ENCODE measurements around the gene MBNL2. TPM values are rescaled to one million over a fixed set of nuclear protein-coding genes. Genes with fewer than 3 reads are reported as not detected.
A peak's percentile ranks its signal among the peaks of the same experiment; 100 is the strongest.

The MBNL2 gene
- total and polyA plus RNA-seq, 10 of the 15 experiments (the other 5 are each of a cell fraction or from before 2014, with no cell fraction given) = 1.6 to 9.7 (median 6.7) TPM

DNA sequence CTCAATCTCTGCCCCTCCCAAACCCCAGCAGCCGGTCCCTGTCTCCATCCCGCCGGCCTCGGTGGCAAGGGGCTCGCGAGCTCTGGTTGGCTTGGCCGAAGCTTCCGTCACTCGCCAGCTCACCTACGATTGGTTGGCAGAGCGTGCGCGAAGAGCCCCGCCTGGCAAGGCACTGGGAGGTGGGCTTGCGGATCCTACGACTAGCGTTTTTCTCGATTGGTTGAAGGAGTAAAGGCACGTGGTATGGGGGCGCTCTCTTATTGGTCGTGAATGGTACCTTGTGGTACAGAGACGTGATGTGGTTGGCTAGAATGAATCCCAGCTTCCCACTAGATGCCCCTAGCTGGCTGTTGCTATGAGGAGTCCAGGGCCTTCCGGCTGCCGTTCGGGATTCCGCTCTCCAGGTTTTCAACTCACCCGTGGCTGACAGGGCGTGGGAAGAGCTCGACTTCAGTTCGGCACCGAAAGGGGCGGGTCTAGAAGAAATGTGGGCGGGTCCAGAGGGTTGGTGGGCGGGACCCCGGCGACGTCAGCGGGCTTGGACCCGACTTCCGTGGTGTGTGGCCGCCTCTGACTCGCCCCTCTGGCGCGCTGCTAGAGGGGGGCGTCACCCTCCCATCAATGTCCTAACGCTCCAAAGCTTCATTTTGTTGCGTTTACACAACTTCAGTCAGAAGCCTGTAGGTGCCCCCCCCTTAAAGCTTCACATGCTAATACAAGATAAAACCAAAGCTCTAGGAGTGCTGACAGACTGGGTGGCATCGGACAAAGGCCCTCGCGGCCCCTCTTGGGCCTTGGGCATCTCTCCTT lies 211.0 kb downstream of the MBNL2 start (continued):
- TF ChIP-seq, protein P1, sequence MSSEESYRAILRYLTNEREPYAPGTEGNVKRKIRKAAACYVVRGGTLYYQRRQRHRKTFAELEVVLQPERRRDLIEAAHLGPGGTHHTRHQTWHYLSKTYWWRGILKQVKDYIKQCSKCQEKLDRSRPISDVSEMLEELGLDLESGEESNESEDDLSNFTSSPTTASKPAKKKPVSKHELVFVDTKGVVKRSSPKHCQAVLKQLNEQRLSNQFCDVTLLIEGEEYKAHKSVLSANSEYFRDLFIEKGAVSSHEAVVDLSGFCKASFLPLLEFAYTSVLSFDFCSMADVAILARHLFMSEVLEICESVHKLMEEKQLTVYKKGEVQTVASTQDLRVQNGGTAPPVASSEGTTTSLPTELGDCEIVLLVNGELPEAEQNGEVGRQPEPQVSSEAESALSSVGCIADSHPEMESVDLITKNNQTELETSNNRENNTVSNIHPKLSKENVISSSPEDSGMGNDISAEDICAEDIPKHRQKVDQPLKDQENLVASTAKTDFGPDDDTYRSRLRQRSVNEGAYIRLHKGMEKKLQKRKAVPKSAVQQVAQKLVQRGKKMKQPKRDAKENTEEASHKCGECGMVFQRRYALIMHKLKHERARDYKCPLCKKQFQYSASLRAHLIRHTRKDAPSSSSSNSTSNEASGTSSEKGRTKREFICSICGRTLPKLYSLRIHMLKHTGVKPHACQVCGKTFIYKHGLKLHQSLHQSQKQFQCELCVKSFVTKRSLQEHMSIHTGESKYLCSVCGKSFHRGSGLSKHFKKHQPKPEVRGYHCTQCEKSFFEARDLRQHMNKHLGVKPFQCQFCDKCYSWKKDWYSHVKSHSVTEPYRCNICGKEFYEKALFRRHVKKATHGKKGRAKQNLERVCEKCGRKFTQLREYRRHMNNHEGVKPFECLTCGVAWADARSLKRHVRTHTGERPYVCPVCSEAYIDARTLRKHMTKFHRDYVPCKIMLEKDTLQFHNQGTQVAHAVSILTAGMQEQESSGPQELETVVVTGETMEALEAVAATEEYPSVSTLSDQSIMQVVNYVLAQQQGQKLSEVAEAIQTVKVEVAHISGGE (CRISPR knock-in tag; IDR thresholded peaks at IDR 0.05) = no peak
- no peak for TF ChIP-seq RBBP5 (conservative IDR thresholded peaks at IDR 0.05)
- TF ChIP-seq, protein P2, sequence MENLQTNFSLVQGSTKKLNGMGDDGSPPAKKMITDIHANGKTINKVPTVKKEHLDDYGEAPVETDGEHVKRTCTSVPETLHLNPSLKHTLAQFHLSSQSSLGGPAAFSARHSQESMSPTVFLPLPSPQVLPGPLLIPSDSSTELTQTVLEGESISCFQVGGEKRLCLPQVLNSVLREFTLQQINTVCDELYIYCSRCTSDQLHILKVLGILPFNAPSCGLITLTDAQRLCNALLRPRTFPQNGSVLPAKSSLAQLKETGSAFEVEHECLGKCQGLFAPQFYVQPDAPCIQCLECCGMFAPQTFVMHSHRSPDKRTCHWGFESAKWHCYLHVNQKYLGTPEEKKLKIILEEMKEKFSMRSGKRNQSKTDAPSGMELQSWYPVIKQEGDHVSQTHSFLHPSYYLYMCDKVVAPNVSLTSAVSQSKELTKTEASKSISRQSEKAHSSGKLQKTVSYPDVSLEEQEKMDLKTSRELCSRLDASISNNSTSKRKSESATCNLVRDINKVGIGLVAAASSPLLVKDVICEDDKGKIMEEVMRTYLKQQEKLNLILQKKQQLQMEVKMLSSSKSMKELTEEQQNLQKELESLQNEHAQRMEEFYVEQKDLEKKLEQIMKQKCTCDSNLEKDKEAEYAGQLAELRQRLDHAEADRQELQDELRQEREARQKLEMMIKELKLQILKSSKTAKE (IDR thresholded peaks at IDR 0.05; ENCODE audit: low read depth, poor library complexity, severe bottlenecking) = peak; percentile 87
- peak; percentile 72; the same call in 1 of the 2 replicates for TF ChIP-seq SMARCA5 (IDR thresholded peaks at IDR 0.05)
- no peak for TF ChIP-seq MYC (IDR thresholded peaks at IDR 0.05; ENCODE audit: insufficient read depth, insufficient read length, insufficient replicate concordance, low read length, severe bottlenecking)
- peak in 1 of 2 experiments; percentile 58; a peak in 1 of 4 replicates for TF ChIP-seq SRF (IDR thresholded peaks at IDR 0.05; ENCODE audit: low read depth in 2 of 2, low read length in 2 of 2)
- TF ChIP-seq MXI1 (IDR thresholded peaks at IDR 0.05; ENCODE audit: low read depth, low read length) = peak; percentile 74
- peak; percentile 87 for TF ChIP-seq CHD2 (IDR thresholded peaks at IDR 0.05; ENCODE audit: borderline replicate concordance, low read depth, low read length)
- TF ChIP-seq NFXL1 (IDR thresholded peaks at IDR 0.05; ENCODE audit: borderline replicate concordance) = no peak
- TF ChIP-seq ATF7 (IDR thresholded peaks at IDR 0.05; ENCODE audit: low read depth) = peak; percentile 36; the same call in 1 of the 2 replicates
- no peak; the same call in 1 of the 2 replicates for TF ChIP-seq NFIC (IDR thresholded peaks at IDR 0.05; ENCODE audit: low read depth, low read length)
- peak; percentile 81 for TF ChIP-seq TCF12 (IDR thresholded peaks at IDR 0.05; ENCODE audit: low read depth, low read length)
- TF ChIP-seq MEF2A (IDR thresholded peaks at IDR 0.05; ENCODE audit: insufficient read depth, low read depth, low read length) = no peak
- TF ChIP-seq HDAC2 (IDR thresholded peaks at IDR 0.05) = no peak
- TF ChIP-seq GATAD2B (conservative IDR thresholded peaks at IDR 0.05; ENCODE audit: low read depth) = peak; percentile 69; the same call in 1 of the 2 replicates
- peak; percentile 41; the same call in 1 of the 3 replicates for TF ChIP-seq POU2F2 (IDR thresholded peaks at IDR 0.05; ENCODE audit: borderline replicate concordance, low read depth, low read length)
- TF ChIP-seq, protein P3, sequence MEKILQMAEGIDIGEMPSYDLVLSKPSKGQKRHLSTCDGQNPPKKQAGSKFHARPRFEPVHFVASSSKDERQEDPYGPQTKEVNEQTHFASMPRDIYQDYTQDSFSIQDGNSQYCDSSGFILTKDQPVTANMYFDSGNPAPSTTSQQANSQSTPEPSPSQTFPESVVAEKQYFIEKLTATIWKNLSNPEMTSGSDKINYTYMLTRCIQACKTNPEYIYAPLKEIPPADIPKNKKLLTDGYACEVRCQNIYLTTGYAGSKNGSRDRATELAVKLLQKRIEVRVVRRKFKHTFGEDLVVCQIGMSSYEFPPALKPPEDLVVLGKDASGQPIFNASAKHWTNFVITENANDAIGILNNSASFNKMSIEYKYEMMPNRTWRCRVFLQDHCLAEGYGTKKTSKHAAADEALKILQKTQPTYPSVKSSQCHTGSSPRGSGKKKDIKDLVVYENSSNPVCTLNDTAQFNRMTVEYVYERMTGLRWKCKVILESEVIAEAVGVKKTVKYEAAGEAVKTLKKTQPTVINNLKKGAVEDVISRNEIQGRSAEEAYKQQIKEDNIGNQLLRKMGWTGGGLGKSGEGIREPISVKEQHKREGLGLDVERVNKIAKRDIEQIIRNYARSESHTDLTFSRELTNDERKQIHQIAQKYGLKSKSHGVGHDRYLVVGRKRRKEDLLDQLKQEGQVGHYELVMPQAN (conservative IDR thresholded peaks at IDR 0.05) = no peak
- TF ChIP-seq DPF2 (IDR thresholded peaks at IDR 0.05) = no peak; the same call in 1 of the 2 replicates
- no peak for TF ChIP-seq KAT2A (conservative IDR thresholded peaks at IDR 0.05; ENCODE audit: control insufficient read depth, low read depth, low read length)
- 0 out of 2 replicates have a peak, but pooled peaks have one; percentile 55 for TF ChIP-seq ZSCAN29 (IDR thresholded peaks at IDR 0.05)
- TF ChIP-seq, protein P4, sequence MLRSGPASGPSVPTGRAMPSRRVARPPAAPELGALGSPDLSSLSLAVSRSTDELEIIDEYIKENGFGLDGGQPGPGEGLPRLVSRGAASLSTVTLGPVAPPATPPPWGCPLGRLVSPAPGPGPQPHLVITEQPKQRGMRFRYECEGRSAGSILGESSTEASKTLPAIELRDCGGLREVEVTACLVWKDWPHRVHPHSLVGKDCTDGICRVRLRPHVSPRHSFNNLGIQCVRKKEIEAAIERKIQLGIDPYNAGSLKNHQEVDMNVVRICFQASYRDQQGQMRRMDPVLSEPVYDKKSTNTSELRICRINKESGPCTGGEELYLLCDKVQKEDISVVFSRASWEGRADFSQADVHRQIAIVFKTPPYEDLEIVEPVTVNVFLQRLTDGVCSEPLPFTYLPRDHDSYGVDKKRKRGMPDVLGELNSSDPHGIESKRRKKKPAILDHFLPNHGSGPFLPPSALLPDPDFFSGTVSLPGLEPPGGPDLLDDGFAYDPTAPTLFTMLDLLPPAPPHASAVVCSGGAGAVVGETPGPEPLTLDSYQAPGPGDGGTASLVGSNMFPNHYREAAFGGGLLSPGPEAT (IDR thresholded peaks at IDR 0.05; ENCODE audit: low read depth) = peak; percentile 84

Measured in GM12878 (cell line).